PC-3 (cell line): ENCODE results near the gene PRRT1B. TPM values are rescaled to one million over a fixed set of nuclear protein-coding genes. Genes with fewer than 3 reads are reported as not detected.
"Not testable (repeated sequence)": the region's sequence is repeated elsewhere in the genome, so short reads cannot be mapped to it uniquely, and the experiment has no call there.

Experiments
- ATAC-seq: fragments of 200-7000 bp; cut with Tn5 transposase; 2 replicates; pipeline ENCODE4 v1.9.1; 2020; ENCODE audit warnings: mild to moderate bottlenecking, moderate library complexity
- BruUV-seq: library from RNA; stranded (reverse); fragments of 400-500 nt; replicated peaks from 2 replicates; lab custom pipeline; 2021; lab: Mats Ljungman, UMichigan
- CTCF ChIA-PET: fragments of 300-600 bp; sonication (Branson Sonifier 250); formaldehyde crosslinking; loops from one replicate; lab custom pipeline; 2022; ENCODE audit warnings: antibody characterized with exemption; lab: Charles Lee
- POLR2A ChIA-PET: fragments of 300-600 bp; sonication (Branson Sonifier 250); formaldehyde crosslinking; loops from one replicate; lab custom pipeline; 2022; ENCODE audit warnings: antibody characterized with exemption; ENCODE audit not compliant: unreplicated experiment; lab: Charles Lee
- DNase-seq: peaks from one replicate; pipeline ENCODE4 v3.0.0-alpha.2; 2015
- H2AFZ ChIP-seq: fragments of 300-600 bp; sonication (generic); 2 replicates; pipeline ENCODE4 v1.6.0; 2016; ENCODE audit warnings: antibody characterized with exemption, low read length
- H3F3A ChIP-seq: fragments of 300-600 bp; sonication (generic); one replicate; pipeline ENCODE4 v1.6.0; 2017; ENCODE audit warnings: antibody characterized with exemption, low read length, control low read depth, mild to moderate bottlenecking; ENCODE audit not compliant: unreplicated experiment
- H3K27ac ChIP-seq: fragments of 300-600 bp; sonication (generic); 2 replicates; pipeline ENCODE4 v1.5.1; 2016; ENCODE audit warnings: mild to moderate bottlenecking, low read length
- H3K27me3 ChIP-seq: fragments of 300-600 bp; sonication (generic); 2 replicates; pipeline ENCODE4 v1.6.1; 2016; ENCODE audit warnings: low read length, mixed read lengths
- H3K36me3 ChIP-seq: fragments of 300-600 bp; sonication (generic); 2 replicates; pipeline ENCODE4 v1.6.1; 2016; ENCODE audit warnings: low read depth, mixed run types, low read length, mixed read lengths
- H3K4me1 ChIP-seq: fragments of 300-600 bp; sonication (generic); 2 replicates; pipeline ENCODE4 v1.5.1; 2016; ENCODE audit warnings: low read length; ENCODE audit not compliant: insufficient read depth
- H3K4me2 ChIP-seq: fragments of 300-600 bp; sonication (generic); 2 replicates; pipeline ENCODE4 v1.6.0; 2016; ENCODE audit warnings: low read length
- H3K4me3 ChIP-seq: fragments of 300-600 bp; sonication (generic); 2 replicates; pipeline ENCODE4 v1.5.1; 2016; ENCODE audit warnings: mild to moderate bottlenecking, low read length, mixed read lengths
- H3K79me2 ChIP-seq: fragments of 300-600 bp; sonication (generic); 2 replicates; pipeline ENCODE4 v1.6.1; 2017; ENCODE audit warnings: low read length, mixed read lengths
- H3K9ac ChIP-seq: fragments of 300-600 bp; sonication (generic); 2 replicates; pipeline ENCODE4 v1.6.0; 2016; ENCODE audit warnings: mild to moderate bottlenecking, low read length
- H3K9me2 ChIP-seq: fragments of 300-600 bp; sonication (generic); replicated peaks from 2 replicates; pipeline ENCODE4 v1.6.1; 2016; ENCODE audit warnings: mixed run types, low read length, mixed read lengths
- H3K9me3 ChIP-seq: fragments of 300-600 bp; sonication (generic); 2 replicates; pipeline ENCODE4 v1.6.1; 2016; ENCODE audit warnings: low read length, mixed read lengths
- H4K20me1 ChIP-seq: fragments of 300-600 bp; sonication (generic); 2 replicates; pipeline ENCODE4 v1.6.1; 2016; ENCODE audit warnings: low read length, mixed read lengths
- EZH2 ChIP-seq: fragments of 300-600 bp; sonication (generic); IDR thresholded peaks from one replicate; pipeline ENCODE4 v1.6.1; 2017; ENCODE audit warnings: antibody characterized with exemption, mild to moderate bottlenecking, low read length; ENCODE audit not compliant: unreplicated experiment
- EZH2phosphoT487 ChIP-seq: fragments of 300-600 bp; sonication (generic); IDR thresholded peaks from 2 replicates; pipeline ENCODE4 v1.6.1; 2018; ENCODE audit warnings: mild to moderate bottlenecking, antibody characterized with exemption, low read length, borderline replicate concordance
- intact Hi-C: fragments of 100-400 bp; cut with micrococcal nuclease; formaldehyde crosslinking; loops from 2 replicates; pipeline ENCODE4 v1.9.0; 2023
- total RNA-seq: library from RNA; depleted of rRNA; stranded (reverse); fragments of >200 nt; gene quantifications from 2 replicates; pipeline ENCODE4 v1.2.3, GENCODE V29; 2014
- TF ChIP-seq, protein P1 (sequence below): fragments of 300-600 bp; sonication (generic); conservative IDR thresholded peaks from 2 replicates; pipeline ENCODE4 v1.5.1; 2017; ENCODE audit warnings: antibody characterized with exemption, low read depth, mild to moderate bottlenecking, low read length

The PRRT1B gene
- total RNA-seq, 1 experiment from 2014 or later = not detected

DNA sequence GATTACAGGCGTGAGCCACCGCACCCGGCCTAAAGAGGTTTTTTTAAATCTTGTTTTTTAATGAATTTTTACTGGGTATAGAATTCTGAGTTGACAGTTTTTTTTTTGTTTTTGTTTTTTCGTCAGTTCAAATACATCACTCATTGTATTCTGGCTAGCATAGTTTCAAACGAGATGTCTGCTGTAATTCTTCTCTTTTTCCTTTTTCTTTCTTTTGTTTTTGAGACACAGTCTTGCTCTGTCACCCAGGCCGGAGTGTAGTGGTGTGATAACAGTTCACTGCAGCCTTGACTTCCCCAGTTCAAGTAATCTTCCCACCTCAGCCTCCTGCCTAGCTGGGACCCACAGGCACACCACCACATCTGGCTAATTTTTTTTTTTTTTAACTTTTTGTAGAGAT is 2.2 kb upstream of the PRRT1B start:
- peaks cover 10% of the 10 kb centered on the region for H3K27me3 ChIP-seq
- no peaks in the 10 kb centered on the region for H4K20me1 ChIP-seq
- POLR2A ChIA-PET = no interaction called here
- no peak for TF ChIP-seq EZH2
- TF ChIP-seq EZH2phosphoT487 = no peak
- TF ChIP-seq, protein P1, sequence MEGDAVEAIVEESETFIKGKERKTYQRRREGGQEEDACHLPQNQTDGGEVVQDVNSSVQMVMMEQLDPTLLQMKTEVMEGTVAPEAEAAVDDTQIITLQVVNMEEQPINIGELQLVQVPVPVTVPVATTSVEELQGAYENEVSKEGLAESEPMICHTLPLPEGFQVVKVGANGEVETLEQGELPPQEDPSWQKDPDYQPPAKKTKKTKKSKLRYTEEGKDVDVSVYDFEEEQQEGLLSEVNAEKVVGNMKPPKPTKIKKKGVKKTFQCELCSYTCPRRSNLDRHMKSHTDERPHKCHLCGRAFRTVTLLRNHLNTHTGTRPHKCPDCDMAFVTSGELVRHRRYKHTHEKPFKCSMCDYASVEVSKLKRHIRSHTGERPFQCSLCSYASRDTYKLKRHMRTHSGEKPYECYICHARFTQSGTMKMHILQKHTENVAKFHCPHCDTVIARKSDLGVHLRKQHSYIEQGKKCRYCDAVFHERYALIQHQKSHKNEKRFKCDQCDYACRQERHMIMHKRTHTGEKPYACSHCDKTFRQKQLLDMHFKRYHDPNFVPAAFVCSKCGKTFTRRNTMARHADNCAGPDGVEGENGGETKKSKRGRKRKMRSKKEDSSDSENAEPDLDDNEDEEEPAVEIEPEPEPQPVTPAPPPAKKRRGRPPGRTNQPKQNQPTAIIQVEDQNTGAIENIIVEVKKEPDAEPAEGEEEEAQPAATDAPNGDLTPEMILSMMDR = no peak
- 0 out of 2 replicates have a peak, but pooled peaks cover 6% of the 10 kb centered on the region for H3K9me3 ChIP-seq
- no peak overlapping the region for H3K4me3 ChIP-seq
- H3K36me3 ChIP-seq = no peaks in the 10 kb centered on the region
- H3K4me2 ChIP-seq = no peak overlapping the region
- H3K27ac ChIP-seq = no peak overlapping the region
- no peaks in the 10 kb centered on the region for H3K79me2 ChIP-seq
- no peak overlapping the region for H3K9ac ChIP-seq
- BruUV-seq = no TSS peak
- ATAC-seq = no peak
- H3K4me1 ChIP-seq = peaks cover 6% of the 10 kb centered on the region; the same call in 1 of the 2 replicates
- no peaks in the 10 kb centered on the region for H3F3A ChIP-seq
- CTCF ChIA-PET = no interaction called here
- DNase-seq = no peak
- H2AFZ ChIP-seq = no peak overlapping the region
- intact Hi-C loops = no loop called here
- H3K9me2 ChIP-seq = no peaks in the 10 kb centered on the region

DNA sequence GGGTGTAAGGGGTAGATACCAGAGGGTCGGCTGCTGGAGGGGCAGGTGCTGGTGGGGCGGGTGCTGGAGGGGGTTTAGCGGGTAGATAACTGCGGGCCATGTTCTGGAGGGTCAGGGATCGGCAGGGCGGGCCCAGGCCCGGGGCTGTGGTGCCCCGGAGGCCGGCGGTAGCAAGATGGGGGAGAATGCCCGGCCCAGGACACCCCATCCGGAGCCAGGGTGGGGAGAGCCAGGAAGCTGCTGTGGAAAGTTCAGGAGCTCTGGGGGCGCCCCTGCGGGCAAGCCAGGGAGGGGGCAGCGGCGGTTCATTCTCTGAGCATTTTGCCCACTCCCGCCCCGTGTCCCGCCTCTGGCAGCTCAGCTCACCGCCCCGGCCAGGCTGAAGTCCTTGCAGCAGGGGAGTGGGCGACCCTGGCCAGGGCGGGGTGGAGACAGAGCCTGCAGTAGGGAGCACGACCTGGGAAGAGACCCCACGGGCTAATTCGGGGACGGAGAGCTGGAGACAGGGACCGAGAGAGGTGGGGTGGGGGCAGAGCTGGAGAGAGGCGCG is 538 bp downstream of the PRRT1B start:
- Histone ChIP-seq H2AFZ (no peak overlapping the region), H3K27me3 (peaks cover 10% of the 10 kb centered on the region), H3K27ac (no peak overlapping the region), H3F3A (no peaks in the 10 kb centered on the region), H4K20me1 (no peaks in the 10 kb centered on the region), H3K9me3 (0 out of 2 replicates have a peak, but pooled peaks cover 6% of the 10 kb centered on the region), H3K4me2 (peak overlapping the region; percentile 85), H3K4me1 (peaks cover 6% of the 10 kb centered on the region; the same call in 1 of the 2 replicates), H3K9me2 (no peaks in the 10 kb centered on the region), H3K9ac (no peak overlapping the region), H3K79me2 (no peaks in the 10 kb centered on the region), H3K36me3 (no peaks in the 10 kb centered on the region), H3K4me3 (peak overlapping the region; percentile 63)
- POLR2A ChIA-PET = no interaction called here
- ATAC-seq (peak; percentile 31), DNase-seq (no peak)
- intact Hi-C loops = no loop called here
- CTCF ChIA-PET = no interaction called here
- no TSS peak for BruUV-seq
- TF ChIP-seq, protein P1 = no peak
- TF ChIP-seq EZH2 (no peak), EZH2phosphoT487 (no peak)

DNA sequence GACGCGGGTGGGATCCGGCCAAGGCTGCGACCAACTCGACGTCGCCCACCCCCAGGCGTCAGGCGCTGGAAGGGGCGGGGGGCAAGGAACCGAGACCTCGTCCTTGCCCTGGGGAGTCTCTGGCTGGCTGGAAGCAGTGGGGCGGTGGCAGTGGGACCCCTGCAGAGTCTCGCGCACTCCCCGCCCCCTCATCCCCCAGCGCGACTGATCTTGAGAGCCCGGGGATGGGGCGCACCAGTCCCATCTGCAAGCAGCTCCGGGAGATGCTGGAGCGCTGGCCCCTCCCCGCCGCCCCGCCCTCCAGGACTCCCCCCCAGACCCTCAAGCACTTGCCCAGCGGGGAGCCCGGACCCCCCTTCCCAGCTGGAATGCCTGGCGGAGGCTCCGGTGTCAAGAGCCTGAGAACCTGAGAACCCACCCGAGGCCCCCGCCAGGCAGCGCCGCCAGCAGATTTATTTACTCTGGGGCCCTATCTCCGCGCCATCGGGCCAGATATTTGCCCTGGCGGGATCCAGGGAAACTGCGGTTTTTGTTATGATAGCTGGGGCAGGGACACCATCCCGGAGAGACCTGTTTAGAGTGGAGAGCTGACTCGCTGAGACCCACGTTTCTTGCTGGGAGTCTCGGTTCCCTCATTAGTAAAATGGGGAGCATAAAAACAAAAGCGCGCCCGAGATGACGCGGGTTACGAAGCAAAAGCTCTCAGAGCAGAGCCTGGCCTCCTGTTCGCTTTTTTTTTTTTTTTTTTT is 1.2 kb downstream of the PRRT1B start:
- Histone ChIP-seq H3K4me3 (peak overlapping the region; percentile 63; the same call in 1 of the 2 replicates), H3K9me2 (no peaks in the 10 kb centered on the region), H3K9ac (no peak overlapping the region), H3F3A (no peaks in the 10 kb centered on the region), H3K27ac (no peak overlapping the region), H2AFZ (peak overlapping the region; percentile 12; the same call in 1 of the 2 replicates), H3K79me2 (no peaks in the 10 kb centered on the region), H3K4me1 (peaks cover 6% of the 10 kb centered on the region; the same call in 1 of the 2 replicates), H3K36me3 (no peaks in the 10 kb centered on the region), H4K20me1 (no peaks in the 10 kb centered on the region), H3K9me3 (0 out of 2 replicates have a peak, but pooled peaks cover 6% of the 10 kb centered on the region), H3K27me3 (peaks cover 10% of the 10 kb centered on the region), H3K4me2 (peak overlapping the region; percentile 85)
- peak; percentile 29 for ATAC-seq
- no TSS peak for BruUV-seq
- intact Hi-C loops = no loop called here
- ChIA-PET POLR2A (no interaction called here), CTCF (no interaction called here)
- TF ChIP-seq EZH2 (no peak), EZH2phosphoT487 (peak; percentile 60)
- DNase-seq = peak; percentile 56

DNA sequence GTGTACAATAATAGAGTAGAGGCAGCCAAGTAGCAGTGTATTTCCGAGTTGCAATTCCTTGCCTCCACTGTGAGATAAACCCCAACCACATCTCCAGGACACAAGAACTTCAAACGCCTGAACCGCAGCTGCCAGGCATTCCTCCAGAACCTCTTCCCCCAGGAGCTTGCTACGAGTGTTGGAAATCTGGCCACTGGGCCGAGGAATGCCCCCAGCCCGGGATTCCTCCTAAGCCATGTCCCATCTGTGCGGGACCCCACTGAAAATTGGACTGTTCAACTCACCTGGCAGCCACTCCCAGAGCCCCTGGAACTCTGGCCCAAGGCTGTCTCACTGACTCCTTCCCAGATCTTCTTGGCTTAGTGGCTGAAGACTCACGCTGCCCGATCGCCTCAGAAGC is 3.9 kb downstream of the PRRT1B start:
- intact Hi-C loops, H2AFZ ChIP-seq, H3K4me2 ChIP-seq, H3K4me1 ChIP-seq, ATAC-seq, H3F3A ChIP-seq, POLR2A ChIA-PET, H3K27ac ChIP-seq, BruUV-seq, H3K79me2 ChIP-seq, H3K4me3 ChIP-seq, DNase-seq, H3K36me3 ChIP-seq, H3K9me2 ChIP-seq, CTCF ChIA-PET, H3K9me3 ChIP-seq, H3K9ac ChIP-seq, H4K20me1 ChIP-seq: not testable (repeated sequence)
- H3K27me3 ChIP-seq = peaks cover 10% of the 10 kb centered on the region

DNA sequence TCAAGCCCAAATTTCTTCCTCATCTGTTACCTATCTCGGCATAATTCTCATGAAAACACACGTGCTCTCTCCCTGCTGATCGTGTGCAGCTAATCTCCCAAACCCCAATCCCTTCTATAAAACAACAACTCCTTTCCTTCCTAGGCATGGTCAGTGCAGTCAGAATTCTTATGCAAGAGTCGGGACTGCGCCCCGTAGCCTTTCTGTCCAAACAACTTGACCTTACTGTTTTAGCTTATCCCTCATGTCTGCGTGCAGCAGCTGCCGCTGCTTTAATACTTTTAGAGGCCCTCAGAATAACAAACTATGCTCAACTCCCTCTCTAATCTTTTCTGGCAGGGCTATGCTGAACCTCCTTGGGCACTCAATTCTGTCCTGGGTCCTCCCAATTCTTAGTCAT is 5.1 kb downstream of the PRRT1B start:
- H3K27me3 ChIP-seq = peaks cover 10% of the 10 kb centered on the region
- CTCF ChIA-PET, H3K9me3 ChIP-seq, ATAC-seq, BruUV-seq, H3F3A ChIP-seq, POLR2A ChIA-PET, H3K4me2 ChIP-seq, H3K4me1 ChIP-seq, H3K4me3 ChIP-seq, H3K36me3 ChIP-seq, DNase-seq, H3K9ac ChIP-seq, H2AFZ ChIP-seq, intact Hi-C loops, H3K9me2 ChIP-seq, H4K20me1 ChIP-seq, H3K27ac ChIP-seq, H3K79me2 ChIP-seq: not testable (repeated sequence)
